Panc1 (cell line): Measurements from ENCODE around the gene CCDC34. TPM values are rescaled to one million over a fixed set of nuclear protein-coding genes. Genes with fewer than 3 reads are reported as not detected.

Source experiments
- ATAC-seq: fragments of 200-7000 bp; cut with Tn5 transposase; 2 replicates; pipeline ENCODE4 v1.9.1; 2020; ENCODE audit warnings: mild to moderate bottlenecking, moderate library complexity
- BruUV-seq: library from RNA; stranded (reverse); fragments of 400-500 nt; replicated peaks from 2 replicates; lab custom pipeline; 2021; lab: Mats Ljungman, UMichigan
- CTCF ChIA-PET: fragments of 300-600 bp; sonication (Branson Sonifier 250); formaldehyde crosslinking; loops from one replicate; lab custom pipeline; 2022; ENCODE audit warnings: antibody characterized with exemption; lab: Charles Lee
- POLR2A ChIA-PET: fragments of 300-600 bp; sonication (Branson Sonifier 250); formaldehyde crosslinking; loops from one replicate; lab custom pipeline; 2022; ENCODE audit warnings: antibody characterized with exemption; lab: Charles Lee
- DNase-seq: peaks from one replicate; pipeline ENCODE4 v3.0.0-alpha.2; 2010; ENCODE audit warnings: low read depth, low spot score
- H3K27ac ChIP-seq: 2 replicates; pipeline ENCODE4 v1.5.1; 2011; ENCODE audit warnings: mild to moderate bottlenecking, low read length, inconsistent platforms
- H3K27me3 ChIP-seq: fragments of 200-500 bp; sonication (Bioruptor generic); 2 replicates; pipeline ENCODE4 v1.6.0; 2014; ENCODE audit warnings: low read length, inconsistent platforms; ENCODE audit not compliant: control insufficient read depth, insufficient read depth
- H3K36me3 ChIP-seq: fragments of 200-500 bp; sonication (Bioruptor generic); 2 replicates; pipeline ENCODE4 v1.5.1; 2014; ENCODE audit warnings: inconsistent platforms, mild to moderate bottlenecking, low read length, moderate library complexity; ENCODE audit not compliant: control insufficient read depth, insufficient read depth
- H3K4me1 ChIP-seq: 2 replicates; pipeline ENCODE4 v1.5.1; 2011; ENCODE audit warnings: inconsistent platforms, mild to moderate bottlenecking, low read length, moderate library complexity; ENCODE audit not compliant: control insufficient read depth, insufficient read depth
- H3K4me3 ChIP-seq, 2 experiments: 2 replicates each; pipeline ENCODE4 v1.5.1; 2011 to 2012; ENCODE audit warnings: low read depth in 2 of 2, low read length in 2 of 2, mild to moderate bottlenecking in 2 of 2, inconsistent platforms in 1 of 2, moderate library complexity in 1 of 2
- H3K9me3 ChIP-seq: fragments of 200-500 bp; sonication (Bioruptor generic); 2 replicates; pipeline ENCODE4 v1.5.1; 2014; ENCODE audit warnings: low read depth, mild to moderate bottlenecking, inconsistent platforms, low read length, moderate library complexity; ENCODE audit not compliant: control insufficient read depth, insufficient read depth
- CTCF ChIP-seq: fragments of 450-650 bp; IDR thresholded peaks from 2 replicates; pipeline ENCODE4 v1.5.1; 2017; ENCODE audit warnings: mild to moderate bottlenecking
- POLR2AphosphoS5 ChIP-seq: IDR thresholded peaks from 2 replicates; pipeline ENCODE4 v1.6.1; 2012; ENCODE audit warnings: mild to moderate bottlenecking, low read depth, low read length, moderate library complexity
- SIN3A ChIP-seq: IDR thresholded peaks from 2 replicates; pipeline ENCODE4 v1.6.1; 2012; ENCODE audit warnings: low read depth, mild to moderate bottlenecking, low read length, moderate library complexity, borderline replicate concordance; ENCODE audit not compliant: insufficient read depth
- TCF7L2 ChIP-seq: IDR thresholded peaks from 2 replicates; pipeline ENCODE4 v1.6.1; 2011; ENCODE audit warnings: mild to moderate bottlenecking, low read depth, low read length, inconsistent platforms
- in situ Hi-C: cut with HindIII; loops from 2 replicates; pipeline ENCODE4 v1.10.0; 2016; ENCODE audit warnings: low sequenced_read_pairs, low pct_unique_long_range_greater_than_20kb
- intact Hi-C: fragments of 100-400 bp; cut with micrococcal nuclease; formaldehyde crosslinking; loops from one replicate; pipeline ENCODE4 v1.10.0; 2022; ENCODE audit not compliant: unreplicated experiment
- total RNA-seq: library from RNA; stranded (reverse); gene quantifications from one replicate; pipeline ENCODE4 v1.2.1, GENCODE V29; 2021; ENCODE audit not compliant: unreplicated experiment
- TF ChIP-seq, protein P1 (sequence below), 2 experiments: IDR thresholded peaks; 2 replicates each; pipeline ENCODE4 v1.6.1; 2011 to 2012; ENCODE audit warnings: low read depth in 2 of 2, control low read depth in 1 of 2, low read length in 1 of 2, mild to moderate bottlenecking in 1 of 2, moderate library complexity in 1 of 2; ENCODE audit not compliant: insufficient read depth in 1 of 2

Gene CCDC34
- total RNA-seq, 1 experiment from 2014 or later: 28.3 TPM

GRCh38 chr11:27384227-27384626 is 21.2 kb upstream of the CCDC34 start:
- Histone ChIP-seq H3K4me1 (peaks cover 31% of the 10 kb centered on the region), H3K9me3 (no peaks in the 10 kb centered on the region), H3K27ac (peak overlapping the region; percentile 42; the same call in 1 of the 2 replicates), H3K36me3 (peaks cover 26% of the 10 kb centered on the region), H3K4me3 (no peak overlapping the region), H3K27me3 (no peaks in the 10 kb centered on the region)
- intact Hi-C loops: no loop called here
- no TSS peak for BruUV-seq
- TF ChIP-seq SIN3A (no peak), CTCF (no peak), POLR2AphosphoS5 (no peak), TCF7L2 (no peak)
- TF ChIP-seq, protein P1, sequence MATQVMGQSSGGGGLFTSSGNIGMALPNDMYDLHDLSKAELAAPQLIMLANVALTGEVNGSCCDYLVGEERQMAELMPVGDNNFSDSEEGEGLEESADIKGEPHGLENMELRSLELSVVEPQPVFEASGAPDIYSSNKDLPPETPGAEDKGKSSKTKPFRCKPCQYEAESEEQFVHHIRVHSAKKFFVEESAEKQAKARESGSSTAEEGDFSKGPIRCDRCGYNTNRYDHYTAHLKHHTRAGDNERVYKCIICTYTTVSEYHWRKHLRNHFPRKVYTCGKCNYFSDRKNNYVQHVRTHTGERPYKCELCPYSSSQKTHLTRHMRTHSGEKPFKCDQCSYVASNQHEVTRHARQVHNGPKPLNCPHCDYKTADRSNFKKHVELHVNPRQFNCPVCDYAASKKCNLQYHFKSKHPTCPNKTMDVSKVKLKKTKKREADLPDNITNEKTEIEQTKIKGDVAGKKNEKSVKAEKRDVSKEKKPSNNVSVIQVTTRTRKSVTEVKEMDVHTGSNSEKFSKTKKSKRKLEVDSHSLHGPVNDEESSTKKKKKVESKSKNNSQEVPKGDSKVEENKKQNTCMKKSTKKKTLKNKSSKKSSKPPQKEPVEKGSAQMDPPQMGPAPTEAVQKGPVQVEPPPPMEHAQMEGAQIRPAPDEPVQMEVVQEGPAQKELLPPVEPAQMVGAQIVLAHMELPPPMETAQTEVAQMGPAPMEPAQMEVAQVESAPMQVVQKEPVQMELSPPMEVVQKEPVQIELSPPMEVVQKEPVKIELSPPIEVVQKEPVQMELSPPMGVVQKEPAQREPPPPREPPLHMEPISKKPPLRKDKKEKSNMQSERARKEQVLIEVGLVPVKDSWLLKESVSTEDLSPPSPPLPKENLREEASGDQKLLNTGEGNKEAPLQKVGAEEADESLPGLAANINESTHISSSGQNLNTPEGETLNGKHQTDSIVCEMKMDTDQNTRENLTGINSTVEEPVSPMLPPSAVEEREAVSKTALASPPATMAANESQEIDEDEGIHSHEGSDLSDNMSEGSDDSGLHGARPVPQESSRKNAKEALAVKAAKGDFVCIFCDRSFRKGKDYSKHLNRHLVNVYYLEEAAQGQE (IDR thresholded peaks at IDR 0.05; ENCODE audit: insufficient read depth in 1 of 2, low read depth in 2 of 2, low read length in 1 of 2): no peak
- CTCF ChIA-PET: no interaction called here
- ATAC-seq (no peak), DNase-seq (no peak)
- in situ Hi-C loops: no loop called here
- POLR2A ChIA-PET: interaction anchor here (0.5 kb wide), 1 partner anchor 84 kb away, joined by 5 read pairs; no protein-coding TSS in a partner anchor

DNA sequence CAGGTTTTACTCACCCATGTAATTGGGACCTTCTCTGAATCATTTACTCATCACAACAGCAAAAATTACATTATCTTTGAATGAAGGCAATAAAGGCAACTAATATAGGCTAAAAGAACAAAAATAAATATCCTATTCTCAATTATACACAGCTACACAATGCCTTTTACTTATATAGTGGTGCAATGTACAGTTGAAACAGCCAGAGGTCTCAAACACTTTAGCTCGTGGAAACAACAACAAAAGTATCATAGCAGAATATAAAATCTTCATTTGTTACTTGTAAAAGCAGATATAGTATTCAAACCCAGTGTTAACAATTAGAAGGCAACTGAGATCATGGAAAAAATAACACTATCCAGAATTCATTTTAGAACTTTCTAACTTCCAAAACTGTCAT is 20.6 kb upstream of the CCDC34 start:
- in situ Hi-C loops: no loop called here
- ChIA-PET POLR2A (no interaction called here), CTCF (interaction anchor here (0.8 kb wide), 1 partner anchor 89 kb away, joined by 3 read pairs; the partner anchor contains the start of gene LGR4)

More for the DNA sequence above, 20.6 kb upstream of the CCDC34 start:
- Histone ChIP-seq H3K9me3 (no peaks in the 10 kb centered on the region), H3K27me3 (no peaks in the 10 kb centered on the region), H3K4me1 (peaks cover 26% of the 10 kb centered on the region), H3K36me3 (peaks cover 26% of the 10 kb centered on the region), H3K4me3 (no peak overlapping the region), H3K27ac (no peak overlapping the region; the same call in 1 of the 2 replicates)
- no peak for DNase-seq
- TF ChIP-seq, protein P1 (IDR thresholded peaks at IDR 0.05; ENCODE audit: insufficient read depth in 1 of 2, low read depth in 2 of 2, low read length in 1 of 2): no peak
- TF ChIP-seq CTCF: no peak
- no peak for TF ChIP-seq TCF7L2
- no peak for TF ChIP-seq SIN3A
- TF ChIP-seq POLR2AphosphoS5: no peak
- no TSS peak for BruUV-seq
- intact Hi-C loops: no loop called here
- ATAC-seq: no peak
